Mesenchymal stem cell (in vitro differentiated cells and primary cell): ENCODE results near the gene AICDA.

Source experiments
- DNase-seq: peaks from one replicate; pipeline ENCODE4 v3.0.0-alpha.2; 2013
- H2AFZ ChIP-seq: one replicate; pipeline ENCODE4 v1.6.1; 2013; ENCODE audit warnings: low read depth, mild to moderate bottlenecking, control low read depth, inconsistent platforms, low read length, moderate library complexity
- H2AK5ac ChIP-seq: 2 replicates; pipeline ENCODE4 v1.6.1; 2013; ENCODE audit warnings: low read length, moderate library complexity, mild to moderate bottlenecking, inconsistent platforms; ENCODE audit not compliant: severe bottlenecking
- H2BK120ac ChIP-seq: one replicate; pipeline ENCODE4 v1.6.1; 2013; ENCODE audit warnings: low read depth, mild to moderate bottlenecking, inconsistent platforms, low read length, moderate library complexity
- H2BK12ac ChIP-seq, 2 experiments: one replicate each; pipeline ENCODE4 v1.6.1; 2013; ENCODE audit warnings: inconsistent platforms in 2 of 2, low read length in 2 of 2, mild to moderate bottlenecking in 2 of 2, moderate library complexity in 2 of 2, control low read depth in 1 of 2
- H2BK15ac ChIP-seq: one replicate; pipeline ENCODE4 v1.6.1; 2013; ENCODE audit warnings: mild to moderate bottlenecking, low read depth, inconsistent platforms; ENCODE audit not compliant: poor library complexity, severe bottlenecking
- H2BK5ac ChIP-seq: 2 replicates; pipeline ENCODE4 v1.6.1; 2013; ENCODE audit warnings: low read depth, mild to moderate bottlenecking, low read length, control low read depth, inconsistent platforms; ENCODE audit not compliant: poor library complexity, severe bottlenecking
- H3K14ac ChIP-seq, 2 experiments: one replicate each; pipeline ENCODE4 v1.6.1; 2013; ENCODE audit warnings: inconsistent platforms in 2 of 2, low read length in 2 of 2, control low read depth in 1 of 2, mild to moderate bottlenecking in 1 of 2, moderate library complexity in 1 of 2
- H3K18ac ChIP-seq, 2 experiments: one replicate each; pipeline ENCODE4 v1.6.1; 2013; ENCODE audit warnings: inconsistent platforms in 2 of 2, low read length in 2 of 2, control low read depth in 1 of 2, low read depth in 1 of 2, mild to moderate bottlenecking in 1 of 2
- H3K23ac ChIP-seq, 2 experiments: one replicate each; pipeline ENCODE4 v1.6.1; 2013; ENCODE audit warnings: inconsistent platforms in 2 of 2, low read length in 2 of 2, mild to moderate bottlenecking in 2 of 2, moderate library complexity in 2 of 2, control low read depth in 1 of 2
- H3K27ac ChIP-seq: 2 replicates; pipeline ENCODE4 v1.5.1; 2013; ENCODE audit warnings: mild to moderate bottlenecking, moderate library complexity, low read length, control low read depth, inconsistent platforms; ENCODE audit not compliant: poor library complexity, severe bottlenecking
- H3K27me3 ChIP-seq, 2 experiments: 2 replicates each; pipeline versions ENCODE4 v1.6.1 to v1.7.0; 2013; ENCODE audit warnings: low read length in 2 of 2, mild to moderate bottlenecking in 2 of 2, moderate library complexity in 2 of 2, control low read depth in 1 of 2, inconsistent platforms in 1 of 2; ENCODE audit not compliant: control insufficient read depth in 1 of 2, insufficient read depth in 1 of 2
- H3K36me3 ChIP-seq, 2 experiments: 2 replicates each; pipeline versions ENCODE4 v1.6.1 to v1.7.0; 2013; ENCODE audit warnings: low read length in 2 of 2, control low read depth in 1 of 2, inconsistent platforms in 1 of 2, low read depth in 1 of 2, mild to moderate bottlenecking in 1 of 2; ENCODE audit not compliant: insufficient read depth in 2 of 2, control insufficient read depth in 1 of 2
- H3K4ac ChIP-seq, 2 experiments: one replicate each; pipeline ENCODE4 v1.6.1; 2013; ENCODE audit warnings: inconsistent platforms in 2 of 2, low read length in 2 of 2, mild to moderate bottlenecking in 2 of 2, moderate library complexity in 2 of 2, control low read depth in 1 of 2, low read depth in 1 of 2
- H3K4me1 ChIP-seq: 2 replicates; pipeline ENCODE4 v1.6.1; 2013; ENCODE audit warnings: low read depth, low read length, control low read depth; ENCODE audit not compliant: control insufficient read depth, insufficient read depth
- H3K4me2 ChIP-seq: 2 replicates; pipeline ENCODE4 v1.6.1; 2013; ENCODE audit warnings: low read length, mild to moderate bottlenecking, inconsistent platforms; ENCODE audit not compliant: poor library complexity, severe bottlenecking
- H3K4me3 ChIP-seq, 2 experiments: 2 replicates each; pipeline versions ENCODE4 v1.5.1 to v1.7.0; 2013; ENCODE audit warnings: low read length in 2 of 2, mild to moderate bottlenecking in 2 of 2, control low read depth in 1 of 2, low read depth in 1 of 2; ENCODE audit not compliant: insufficient read depth in 1 of 2
- H3K79me1 ChIP-seq: replicated peaks from 2 replicates; pipeline ENCODE4 v1.6.1; 2013; ENCODE audit warnings: mild to moderate bottlenecking, control low read depth, low read length, inconsistent platforms; ENCODE audit not compliant: poor library complexity, severe bottlenecking
- H3K9ac ChIP-seq: 2 replicates; pipeline ENCODE4 v1.7.0; 2013; ENCODE audit warnings: mild to moderate bottlenecking, low read length, moderate library complexity
- H3K9me3 ChIP-seq: 2 replicates; pipeline ENCODE4 v1.7.0; 2013; ENCODE audit warnings: mild to moderate bottlenecking, low read length; ENCODE audit not compliant: control insufficient read depth
- H4K8ac ChIP-seq: one replicate; pipeline ENCODE4 v1.6.1; 2013; ENCODE audit warnings: inconsistent platforms, mild to moderate bottlenecking, low read length, moderate library complexity
- H4K91ac ChIP-seq: one replicate; pipeline ENCODE4 v1.6.1; 2013; ENCODE audit warnings: mild to moderate bottlenecking, low read length, inconsistent platforms
- WGBS: methylation state at CpG from one replicate; pipeline ENCODE4 v1.1.7; 2013; ENCODE audit warnings: mixed read lengths; 5-methylcytosine and 5-hydroxymethylcytosine counted together

Gene AICDA

GRCh38 chr12:8655421-8655820, 42.8 kb upstream of the AICDA start:
- H3K4me3 ChIP-seq, result no peak overlapping the region
- no peak for DNase-seq
- H3K23ac ChIP-seq, result no peak overlapping the region
- H3K4me2 ChIP-seq, result no peak overlapping the region
- H4K91ac ChIP-seq, result no peak overlapping the region
- no peak overlapping the region for H4K8ac ChIP-seq
- no peak overlapping the region for H3K4ac ChIP-seq
- H3K27me3 ChIP-seq, result no peaks in the 10 kb centered on the region
- peak overlapping the region; percentile 43 for H3K9ac ChIP-seq
- no peak overlapping the region for H2BK15ac ChIP-seq
- no peaks in the 10 kb centered on the region for H3K79me1 ChIP-seq
- H3K4me1 ChIP-seq, result peaks cover 1% of the 10 kb centered on the region
- no peak overlapping the region for H2AK5ac ChIP-seq
- no peak overlapping the region for H2BK120ac ChIP-seq
- H3K14ac ChIP-seq, result no peak overlapping the region
- no peak overlapping the region for H2BK5ac ChIP-seq
- no peak overlapping the region for H3K27ac ChIP-seq
- no peak overlapping the region for H2AFZ ChIP-seq
- H3K18ac ChIP-seq, result no peak overlapping the region
- H3K36me3 ChIP-seq, result peaks cover 0 to 53% of the 10 kb centered on the region in 2 experiments
- no peak overlapping the region for H2BK12ac ChIP-seq
- H3K9me3 ChIP-seq, result no peaks in the 10 kb centered on the region
- 86% methylated on average over 6 of the region's 6 CpGs for WGBS

DNA sequence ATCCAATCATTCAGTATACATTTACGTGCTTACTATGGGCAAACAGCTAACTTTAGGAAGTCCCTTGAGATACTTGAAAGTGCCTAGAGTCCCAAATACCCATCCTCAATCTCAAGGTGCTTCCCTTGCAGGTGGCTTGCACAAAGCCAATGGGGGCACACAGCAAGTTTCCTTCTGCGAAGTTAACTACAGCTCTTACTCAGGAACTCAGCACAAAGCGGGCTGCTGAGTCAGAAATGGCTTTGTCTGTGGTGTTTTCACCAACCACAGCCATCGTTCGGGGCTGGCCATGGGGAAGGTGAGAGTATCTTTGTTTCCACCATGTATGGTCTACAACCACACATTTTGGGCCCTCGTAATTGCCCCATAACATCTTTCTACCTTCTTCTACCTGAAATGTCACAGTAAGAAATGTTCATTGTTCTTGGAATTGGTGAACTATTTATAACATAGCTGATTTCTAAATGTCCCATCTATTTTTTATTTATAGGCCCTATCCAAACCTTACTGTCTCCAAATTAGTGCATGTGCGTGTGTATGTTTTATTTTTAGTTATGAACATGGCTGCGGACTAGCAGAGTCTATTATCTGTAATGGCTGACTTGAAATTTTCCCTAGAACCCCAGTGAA, 36.0 kb upstream of the AICDA start:
- H3K4me1 ChIP-seq, result no peaks in the 10 kb centered on the region
- no peak overlapping the region for H3K27ac ChIP-seq

DNA sequence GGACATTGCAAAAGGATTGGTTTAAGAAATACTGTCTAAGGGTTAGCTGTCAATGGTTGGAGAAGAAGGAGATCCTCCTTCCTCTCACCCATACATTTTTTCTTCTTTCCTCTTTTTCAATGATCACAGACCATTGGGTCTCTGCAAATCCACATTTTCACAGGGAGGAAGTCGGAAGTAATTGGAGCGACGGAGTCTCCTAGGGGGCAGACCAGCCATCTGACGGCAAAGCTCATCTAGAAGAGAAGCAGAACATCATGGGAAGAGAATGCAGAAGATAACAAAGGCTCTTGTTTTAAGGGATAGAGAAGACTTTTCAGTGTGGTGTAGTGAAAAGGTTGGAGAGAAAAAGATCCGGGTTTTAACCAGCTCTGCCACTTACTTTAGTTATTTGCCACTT, 35.3 kb upstream of the AICDA start:
- 57% methylated on average over 4 of the region's 5 CpGs for WGBS
- Histone ChIP-seq H2AFZ (no peak overlapping the region), H3K18ac (no peak overlapping the region), H3K36me3 (peaks cover 0 to 81% of the 10 kb centered on the region in 2 experiments), H3K23ac (no peak overlapping the region), H3K79me1 (no peaks in the 10 kb centered on the region), H3K27ac (no peak overlapping the region), H4K8ac (no peak overlapping the region), H2BK5ac (no peak overlapping the region), H4K91ac (no peak overlapping the region), H3K4me1 (no peaks in the 10 kb centered on the region), H3K4ac (no peak overlapping the region), H3K4me2 (no peak overlapping the region), H3K9ac (no peak overlapping the region), H3K4me3 (no peak overlapping the region), H2BK120ac (no peak overlapping the region), H2AK5ac (no peak overlapping the region), H3K14ac (no peak overlapping the region), H2BK15ac (no peak overlapping the region), H3K27me3 (peaks cover 0 to 3% of the 10 kb centered on the region in 2 experiments), H2BK12ac (no peak overlapping the region), H3K9me3 (no peaks in the 10 kb centered on the region)
- no peak for DNase-seq

More for the DNA sequence above, 36.0 kb upstream of the AICDA start:
- Histone ChIP-seq H3K4me2 (no peak overlapping the region), H3K4ac (no peak overlapping the region), H2AFZ (no peak overlapping the region), H2BK5ac (no peak overlapping the region), H3K18ac (no peak overlapping the region), H3K9me3 (no peaks in the 10 kb centered on the region), H2AK5ac (no peak overlapping the region), H3K9ac (no peak overlapping the region), H3K4me3 (no peak overlapping the region), H3K36me3 (peaks cover 0 to 88% of the 10 kb centered on the region in 2 experiments), H4K91ac (no peak overlapping the region), H3K79me1 (no peaks in the 10 kb centered on the region), H2BK12ac (no peak overlapping the region), H2BK15ac (no peak overlapping the region), H3K23ac (no peak overlapping the region), H2BK120ac (no peak overlapping the region), H3K27me3 (peaks cover 0 to 3% of the 10 kb centered on the region in 2 experiments), H4K8ac (no peak overlapping the region), H3K14ac (no peak overlapping the region)
- WGBS, result 93% methylated on average over 7 of the region's 8 CpGs
- DNase-seq, result no peak

GRCh38 chr12:8644345-8645248, 31.9 kb upstream of the AICDA start:
- H4K91ac ChIP-seq, result no peak overlapping the region
- H3K27me3 ChIP-seq, result no peaks in the 10 kb centered on the region
- no peak overlapping the region for H2AFZ ChIP-seq
- WGBS, result 92% methylated on average over 3 of the region's 5 CpGs
- no peaks in the 10 kb centered on the region for H3K79me1 ChIP-seq
- H3K4me3 ChIP-seq, result no peak overlapping the region
- H3K18ac ChIP-seq, result no peak overlapping the region
- no peak overlapping the region for H2BK120ac ChIP-seq
- no peaks in the 10 kb centered on the region for H3K9me3 ChIP-seq
- no peak overlapping the region for H2BK5ac ChIP-seq
- no peak overlapping the region for H2BK15ac ChIP-seq
- no peak overlapping the region for H4K8ac ChIP-seq
- no peak overlapping the region for H3K4me2 ChIP-seq
- H2AK5ac ChIP-seq, result no peak overlapping the region
- DNase-seq, result no peak
- no peak overlapping the region for H3K4ac ChIP-seq
- no peak overlapping the region for H3K14ac ChIP-seq
- H3K27ac ChIP-seq, result no peak overlapping the region
- H2BK12ac ChIP-seq, result no peak overlapping the region
- H3K36me3 ChIP-seq, result peaks cover 0 to 61% of the 10 kb centered on the region in 2 experiments
- H3K23ac ChIP-seq, result no peak overlapping the region
- no peak overlapping the region for H3K9ac ChIP-seq
- no peaks in the 10 kb centered on the region for H3K4me1 ChIP-seq
